ENCODE results near the gene SCO2. TPM values are rescaled to one million over a fixed set of nuclear protein-coding genes. Genes with fewer than 3 reads are reported as not detected.
"Not testable (repeated sequence)": the region's sequence is repeated elsewhere in the genome, so short reads cannot be mapped to it uniquely, and the experiment has no call there.

Gene SCO2
- total and polyA plus RNA-seq, 2 of the 4 experiments (the other 2 are of a cell fraction) = 1.3 to 1.9 TPM

GRCh38 chr22:50533856-50534711 is 8.7 kb upstream of the SCO2 start:
- dilution Hi-C loops (cut with HindIII; ENCODE audit: low sequenced_read_pairs, unreplicated experiment); H3K27ac ChIP-seq (ENCODE audit: insufficient read depth, low read length); H4K8ac ChIP-seq (ENCODE audit: low read depth in 2 of 2, low read length in 2 of 2); H4K91ac ChIP-seq (ENCODE audit: insufficient read depth, low read depth, low read length); H3K9me1 ChIP-seq (ENCODE audit: insufficient read depth, low read length); H2BK5ac ChIP-seq (ENCODE audit: low read depth, low read length, poor library complexity, severe bottlenecking); H2BK120ac ChIP-seq (ENCODE audit: low read depth, low read length); H3K36me3 ChIP-seq (ENCODE audit: control insufficient read depth, insufficient read depth, low read length); H3K9ac ChIP-seq (ENCODE audit: low read depth, low read length); H3K4me2 ChIP-seq (ENCODE audit: low read depth, low read length); H2BK15ac ChIP-seq (ENCODE audit: low read depth, low read length); H3K79me1 ChIP-seq (ENCODE audit: low read depth in 1 of 2, low read length in 2 of 2); in situ Hi-C loops (cut with MboI; ENCODE audit: low sequenced_read_pairs); H4K5ac ChIP-seq (ENCODE audit: low read depth, low read length); H3K4ac ChIP-seq (ENCODE audit: low read depth, low read length); H4K20me1 ChIP-seq (ENCODE audit: insufficient read depth, low read length); H2AFZ ChIP-seq (replicated peaks; ENCODE audit: low read length, poor library complexity); BruUV-seq (replicated peaks); DNase-seq; H3K23ac ChIP-seq (ENCODE audit: low read depth, low read length); H2BK20ac ChIP-seq (ENCODE audit: low read depth, low read length); ATAC-seq (ENCODE audit: low read depth); CTCF ChIA-PET; H3K56ac ChIP-seq (ENCODE audit: extremely low read depth, insufficient read depth, low read length); H3K14ac ChIP-seq (replicated peaks; ENCODE audit: low read depth, low read length); intact Hi-C loops (cut with micrococcal nuclease); H3K18ac ChIP-seq (ENCODE audit: low read depth, low read length); H2AK5ac ChIP-seq (ENCODE audit: low read depth, low read length); H3K27me3 ChIP-seq (ENCODE audit: control insufficient read depth, insufficient read depth, low read length); H2AK9ac ChIP-seq (replicated peaks; ENCODE audit: low read depth, low read length, poor library complexity); H3K9me3 ChIP-seq (ENCODE audit: control insufficient read depth, insufficient read depth, low read length); H3K4me3 ChIP-seq (ENCODE audit: insufficient read depth, low read depth, low read length): not testable (repeated sequence)
- peaks cover 16% of the 10 kb centered on the region for H3K4me1 ChIP-seq (ENCODE audit: control insufficient read depth, insufficient read depth, low read length)
- no CpG with 5 or more reads among the region's 21 CpGs for WGBS, 2 experiments (ENCODE audit: extremely low coverage in 2 of 2, insufficient read length in 1 of 2)
- POLR2A ChIA-PET (ENCODE audit: unreplicated experiment) = interaction anchor here (0.5 kb wide), 1 partner anchor 371 kb away, joined by 4 read pairs; no protein-coding TSS in a partner anchor
